ENCODE data around the gene ZIK1. TPM values are rescaled to one million over a fixed set of nuclear protein-coding genes. Genes with fewer than 3 reads are reported as not detected.
A peak's percentile ranks its signal among the peaks of the same experiment; 100 is the strongest.

The ZIK1 gene
- total RNA-seq, 4 donors from 2014 or later: 4.4 to 14.5 (median 6.4) TPM

DNA sequence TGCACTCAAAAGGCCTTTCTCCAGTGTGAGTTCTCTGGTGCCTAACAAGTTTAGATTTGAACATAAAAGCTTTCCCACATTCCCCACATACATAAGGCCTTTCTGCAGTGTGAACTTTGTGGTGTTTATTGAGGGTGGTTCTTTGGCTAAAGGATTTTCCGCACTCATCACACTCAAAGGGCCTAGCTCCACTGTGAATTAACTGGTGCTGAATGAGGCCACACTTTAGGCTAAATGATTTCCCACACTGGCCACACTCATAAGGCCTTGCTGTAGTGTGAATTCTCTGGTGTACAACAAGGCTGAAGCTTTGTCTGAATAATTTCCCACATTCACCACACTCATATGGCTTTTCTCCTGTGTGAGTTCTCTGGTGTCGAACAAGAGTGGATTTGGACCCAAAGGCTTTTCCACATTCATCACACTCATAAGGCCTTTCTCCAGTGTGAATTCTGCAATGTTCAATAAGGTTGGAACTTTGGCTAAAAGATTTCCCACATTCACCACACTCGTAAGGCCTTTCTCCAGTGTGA lies 11.5 kb upstream of the ZIK1 start:
- 100% methylated on average over 1 to 3 of the region's 3 CpGs for WGBS, 2 donors (ENCODE audit: low coverage in 1 of 2)
- ATAC-seq: no peak
- no peaks in the 10 kb centered on the region for H3K27me3 ChIP-seq
- H3K27ac ChIP-seq: no peak overlapping the region
- peaks cover 0 to 98% (median 14%) of the 10 kb centered on the region in 3 donors for H3K9me3 ChIP-seq
- no peak overlapping the region for H3K4me3 ChIP-seq
- TF ChIP-seq POLR2AphosphoS5 (IDR thresholded peaks at IDR 0.05) (no peak), EP300 (IDR thresholded peaks at IDR 0.05) (no peak), POLR2A (IDR thresholded peaks at IDR 0.05) (no peak), CTCF (IDR thresholded peaks at IDR 0.05) (no peak)
- peaks cover 0 to 3% (median 0%) of the 10 kb centered on the region in 3 donors for H3K4me1 ChIP-seq
- H3K36me3 ChIP-seq: peaks cover 0 to 69% of the 10 kb centered on the region in 2 donors

- Histone ChIP-seq H3K27me3 (no peaks in the 10 kb centered on the region), H3K27ac (no peak overlapping the region), H3K36me3 (peaks cover 0 to 54% of the 10 kb centered on the region in 2 donors), H3K4me1 (peaks cover 0 to 16% (median 8%) of the 10 kb centered on the region in 3 donors), H3K4me3 (no peak overlapping the region), H3K9me3 (peaks cover 0 to 59% (median 10%) of the 10 kb centered on the region in 3 donors)
- no peak for TF ChIP-seq CTCF (IDR thresholded peaks at IDR 0.05)
- no peak for ATAC-seq
These were observed 7.3 kb upstream of the ZIK1 start for GRCh38 chr19:57576661-57577060.

- peak; percentile 100 for ATAC-seq
- 4% methylated on average over 8 of the region's 62 CpGs; no CpG with 5 or more reads in 1 of the 2 donors for WGBS, 2 donors (ENCODE audit: low coverage in 1 of 2)
These were observed 5.3 kb upstream of the ZIK1 start, which contains the start of gene ZNF416 for GRCh38 chr19:57578487-57579205. Gene ZNF416 (minus strand): TSS chr19:57578911. CDS start chr19:57578704, 207 bp downstream.

DNA sequence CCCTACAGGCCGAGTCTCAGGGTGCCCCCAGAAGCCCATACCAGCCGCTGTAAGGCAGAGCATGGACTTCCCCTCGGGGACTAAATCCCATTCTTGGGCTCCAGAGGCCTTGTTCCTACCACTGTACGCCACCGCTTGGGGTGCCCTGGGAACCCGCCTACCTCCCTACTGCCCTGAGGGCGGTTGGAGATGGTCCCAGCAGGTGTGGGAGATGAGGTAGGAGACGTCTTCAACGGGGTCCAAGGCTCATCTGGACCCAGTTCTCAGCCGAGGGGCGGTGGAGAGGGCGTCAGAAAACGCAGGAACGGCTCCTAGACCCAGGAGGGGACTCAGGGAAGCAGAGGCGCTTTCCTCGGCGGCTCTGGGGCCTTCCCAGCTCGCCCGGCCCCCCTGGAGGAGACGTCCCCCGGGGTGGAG lies 833 bp upstream of the ZIK1 start:
- ATAC-seq: no peak
- no peak for TF ChIP-seq POLR2AphosphoS5 (IDR thresholded peaks at IDR 0.05)
- no peak for TF ChIP-seq CTCF (IDR thresholded peaks at IDR 0.05)
- no peak for TF ChIP-seq POLR2A (IDR thresholded peaks at IDR 0.05)
- TF ChIP-seq EP300 (IDR thresholded peaks at IDR 0.05): no peak
- Histone ChIP-seq H3K4me1 (peaks cover 0 to 27% (median 13%) of the 10 kb centered on the region in 3 donors), H3K9me3 (peaks cover 0 to 40% (median 2%) of the 10 kb centered on the region in 3 donors), H3K36me3 (peaks cover 0 to 32% of the 10 kb centered on the region in 2 donors), H3K27ac (peak overlapping the region in 1 of 4 donors; percentile 66), H3K4me3 (peak overlapping the region; percentile 53 to 71), H3K27me3 (no peaks in the 10 kb centered on the region)
- no CpG with 5 or more reads among the region's 21 CpGs for WGBS, 2 donors (ENCODE audit: low coverage in 1 of 2)

More at GRCh38 chr19:57578487-57579205, 5.3 kb upstream of the ZIK1 start, which contains the start of gene ZNF416:
- H3K4me1 ChIP-seq: peaks cover 0 to 23% (median 12%) of the 10 kb centered on the region in 3 donors
- H3K36me3 ChIP-seq: peaks cover 0 to 34% of the 10 kb centered on the region in 2 donors
- H3K4me3 ChIP-seq: peak within 1 kb of the TSS; percentile 66 to 68
- peak within 1 kb of the TSS in 3 of 4 donors; percentile 76 to 81 (median 80) for H3K27ac ChIP-seq
- H3K27me3 ChIP-seq: no peaks in the 10 kb centered on the region
- TF ChIP-seq EP300 (IDR thresholded peaks at IDR 0.05): no peak
- TF ChIP-seq CTCF (IDR thresholded peaks at IDR 0.05): peak in 1 of 4 experiments; percentile 40
- TF ChIP-seq POLR2A (IDR thresholded peaks at IDR 0.05): no peak
- TF ChIP-seq POLR2AphosphoS5 (IDR thresholded peaks at IDR 0.05): peak; percentile 37
- peaks cover 0 to 45% (median 10%) of the 10 kb centered on the region in 3 donors for H3K9me3 ChIP-seq

Data from gastroesophageal sphincter (tissue), 4 donors.